Panc1 (cell line): ENCODE measurements around the gene SUGCT. TPM values are rescaled to one million over a fixed set of nuclear protein-coding genes. Genes with fewer than 3 reads are reported as not detected.

ENCODE experiments used
- ATAC-seq: fragments of 200-7000 bp; cut with Tn5 transposase; 2 replicates; pipeline ENCODE4 v1.9.1; 2020; ENCODE audit warnings: mild to moderate bottlenecking, moderate library complexity
- BruUV-seq: library from RNA; stranded (reverse); fragments of 400-500 nt; replicated peaks from 2 replicates; lab custom pipeline; 2021; lab: Mats Ljungman, UMichigan
- CTCF ChIA-PET: fragments of 300-600 bp; sonication (Branson Sonifier 250); formaldehyde crosslinking; loops from one replicate; lab custom pipeline; 2022; ENCODE audit warnings: antibody characterized with exemption; lab: Charles Lee
- POLR2A ChIA-PET: fragments of 300-600 bp; sonication (Branson Sonifier 250); formaldehyde crosslinking; loops from one replicate; lab custom pipeline; 2022; ENCODE audit warnings: antibody characterized with exemption; lab: Charles Lee
- DNase-seq: peaks from one replicate; pipeline ENCODE4 v3.0.0-alpha.2; 2010; ENCODE audit warnings: low read depth, low spot score
- H3K27ac ChIP-seq: 2 replicates; pipeline ENCODE4 v1.5.1; 2011; ENCODE audit warnings: mild to moderate bottlenecking, low read length, inconsistent platforms
- H3K27me3 ChIP-seq: fragments of 200-500 bp; sonication (Bioruptor generic); 2 replicates; pipeline ENCODE4 v1.6.0; 2014; ENCODE audit warnings: low read length, inconsistent platforms; ENCODE audit not compliant: control insufficient read depth, insufficient read depth
- H3K36me3 ChIP-seq: fragments of 200-500 bp; sonication (Bioruptor generic); 2 replicates; pipeline ENCODE4 v1.5.1; 2014; ENCODE audit warnings: inconsistent platforms, mild to moderate bottlenecking, low read length, moderate library complexity; ENCODE audit not compliant: control insufficient read depth, insufficient read depth
- H3K4me1 ChIP-seq: 2 replicates; pipeline ENCODE4 v1.5.1; 2011; ENCODE audit warnings: inconsistent platforms, mild to moderate bottlenecking, low read length, moderate library complexity; ENCODE audit not compliant: control insufficient read depth, insufficient read depth
- H3K4me3 ChIP-seq, 2 experiments: 2 replicates each; pipeline ENCODE4 v1.5.1; 2011 to 2012; ENCODE audit warnings: low read depth in 2 of 2, low read length in 2 of 2, mild to moderate bottlenecking in 2 of 2, inconsistent platforms in 1 of 2, moderate library complexity in 1 of 2
- H3K9me3 ChIP-seq: fragments of 200-500 bp; sonication (Bioruptor generic); 2 replicates; pipeline ENCODE4 v1.5.1; 2014; ENCODE audit warnings: low read depth, mild to moderate bottlenecking, inconsistent platforms, low read length, moderate library complexity; ENCODE audit not compliant: control insufficient read depth, insufficient read depth
- POLR2AphosphoS5 ChIP-seq: IDR thresholded peaks from 2 replicates; pipeline ENCODE4 v1.6.1; 2012; ENCODE audit warnings: mild to moderate bottlenecking, low read depth, low read length, moderate library complexity
- SIN3A ChIP-seq: IDR thresholded peaks from 2 replicates; pipeline ENCODE4 v1.6.1; 2012; ENCODE audit warnings: low read depth, mild to moderate bottlenecking, low read length, moderate library complexity, borderline replicate concordance; ENCODE audit not compliant: insufficient read depth
- TCF7L2 ChIP-seq: IDR thresholded peaks from 2 replicates; pipeline ENCODE4 v1.6.1; 2011; ENCODE audit warnings: mild to moderate bottlenecking, low read depth, low read length, inconsistent platforms
- in situ Hi-C: cut with HindIII; loops from 2 replicates; pipeline ENCODE4 v1.10.0; 2016; ENCODE audit warnings: low sequenced_read_pairs, low pct_unique_long_range_greater_than_20kb
- intact Hi-C: fragments of 100-400 bp; cut with micrococcal nuclease; formaldehyde crosslinking; loops from one replicate; pipeline ENCODE4 v1.10.0; 2022; ENCODE audit not compliant: unreplicated experiment
- total RNA-seq: library from RNA; stranded (reverse); gene quantifications from one replicate; pipeline ENCODE4 v1.2.1, GENCODE V29; 2021; ENCODE audit not compliant: unreplicated experiment
- TF ChIP-seq, protein P1 (sequence below), 2 experiments: IDR thresholded peaks; 2 replicates each; pipeline ENCODE4 v1.6.1; 2011 to 2012; ENCODE audit warnings: low read depth in 2 of 2, control low read depth in 1 of 2, low read length in 1 of 2, mild to moderate bottlenecking in 1 of 2, moderate library complexity in 1 of 2; ENCODE audit not compliant: insufficient read depth in 1 of 2
- TF ChIP-seq, protein P2 (sequence below): fragments of 450-650 bp; IDR thresholded peaks from 2 replicates; pipeline ENCODE4 v1.5.1; 2017; ENCODE audit warnings: mild to moderate bottlenecking

SUGCT gene
- total RNA-seq, 1 experiment from 2014 or later = 3.1 TPM

DNA sequence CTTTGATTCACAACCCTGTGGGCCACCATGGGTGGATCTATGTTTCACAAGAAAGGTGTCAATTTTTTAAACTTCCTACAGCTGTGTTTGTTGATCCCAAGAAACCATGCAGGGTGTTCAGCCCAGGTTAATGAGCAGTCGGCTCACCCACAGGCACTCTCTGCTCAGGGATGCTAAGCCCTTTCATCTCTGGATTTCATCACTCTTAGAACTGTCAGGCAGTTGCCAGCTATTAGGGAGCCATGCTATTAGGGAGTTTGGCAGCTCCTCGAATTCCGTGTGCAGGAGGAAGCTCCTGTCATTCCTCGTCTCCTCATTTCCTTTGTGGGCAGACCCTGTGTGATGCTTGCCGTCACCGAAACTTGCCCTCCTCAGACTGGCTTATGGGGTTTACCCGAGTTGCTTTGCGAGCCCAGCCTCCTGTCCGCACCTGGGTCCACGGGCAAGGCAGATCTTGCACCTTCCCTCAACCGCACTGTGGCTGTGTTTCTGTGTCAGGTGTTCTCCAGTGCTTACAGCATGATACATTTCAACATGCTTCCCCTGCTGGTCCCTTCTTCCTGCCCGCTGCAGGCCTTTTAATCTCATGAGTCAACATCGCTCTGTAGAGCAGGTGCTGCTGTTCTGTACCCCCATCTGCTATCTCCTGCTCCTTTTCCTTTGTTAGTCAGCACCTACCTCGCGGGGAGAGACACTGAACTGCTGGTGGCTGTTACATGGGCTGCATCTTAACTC lies 509.8 kb downstream of the SUGCT start:
- no peaks in the 10 kb centered on the region for H3K4me1 ChIP-seq
- H3K27me3 ChIP-seq = no peaks in the 10 kb centered on the region
- H3K36me3 ChIP-seq = no peaks in the 10 kb centered on the region
- in situ Hi-C loops = no loop called here
- no peak overlapping the region for H3K4me3 ChIP-seq
- no peak overlapping the region for H3K27ac ChIP-seq
- TF ChIP-seq, protein P1, sequence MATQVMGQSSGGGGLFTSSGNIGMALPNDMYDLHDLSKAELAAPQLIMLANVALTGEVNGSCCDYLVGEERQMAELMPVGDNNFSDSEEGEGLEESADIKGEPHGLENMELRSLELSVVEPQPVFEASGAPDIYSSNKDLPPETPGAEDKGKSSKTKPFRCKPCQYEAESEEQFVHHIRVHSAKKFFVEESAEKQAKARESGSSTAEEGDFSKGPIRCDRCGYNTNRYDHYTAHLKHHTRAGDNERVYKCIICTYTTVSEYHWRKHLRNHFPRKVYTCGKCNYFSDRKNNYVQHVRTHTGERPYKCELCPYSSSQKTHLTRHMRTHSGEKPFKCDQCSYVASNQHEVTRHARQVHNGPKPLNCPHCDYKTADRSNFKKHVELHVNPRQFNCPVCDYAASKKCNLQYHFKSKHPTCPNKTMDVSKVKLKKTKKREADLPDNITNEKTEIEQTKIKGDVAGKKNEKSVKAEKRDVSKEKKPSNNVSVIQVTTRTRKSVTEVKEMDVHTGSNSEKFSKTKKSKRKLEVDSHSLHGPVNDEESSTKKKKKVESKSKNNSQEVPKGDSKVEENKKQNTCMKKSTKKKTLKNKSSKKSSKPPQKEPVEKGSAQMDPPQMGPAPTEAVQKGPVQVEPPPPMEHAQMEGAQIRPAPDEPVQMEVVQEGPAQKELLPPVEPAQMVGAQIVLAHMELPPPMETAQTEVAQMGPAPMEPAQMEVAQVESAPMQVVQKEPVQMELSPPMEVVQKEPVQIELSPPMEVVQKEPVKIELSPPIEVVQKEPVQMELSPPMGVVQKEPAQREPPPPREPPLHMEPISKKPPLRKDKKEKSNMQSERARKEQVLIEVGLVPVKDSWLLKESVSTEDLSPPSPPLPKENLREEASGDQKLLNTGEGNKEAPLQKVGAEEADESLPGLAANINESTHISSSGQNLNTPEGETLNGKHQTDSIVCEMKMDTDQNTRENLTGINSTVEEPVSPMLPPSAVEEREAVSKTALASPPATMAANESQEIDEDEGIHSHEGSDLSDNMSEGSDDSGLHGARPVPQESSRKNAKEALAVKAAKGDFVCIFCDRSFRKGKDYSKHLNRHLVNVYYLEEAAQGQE (IDR thresholded peaks at IDR 0.05; ENCODE audit: insufficient read depth in 1 of 2, low read depth in 2 of 2, low read length in 1 of 2) = no peak
- TF ChIP-seq, protein P2, sequence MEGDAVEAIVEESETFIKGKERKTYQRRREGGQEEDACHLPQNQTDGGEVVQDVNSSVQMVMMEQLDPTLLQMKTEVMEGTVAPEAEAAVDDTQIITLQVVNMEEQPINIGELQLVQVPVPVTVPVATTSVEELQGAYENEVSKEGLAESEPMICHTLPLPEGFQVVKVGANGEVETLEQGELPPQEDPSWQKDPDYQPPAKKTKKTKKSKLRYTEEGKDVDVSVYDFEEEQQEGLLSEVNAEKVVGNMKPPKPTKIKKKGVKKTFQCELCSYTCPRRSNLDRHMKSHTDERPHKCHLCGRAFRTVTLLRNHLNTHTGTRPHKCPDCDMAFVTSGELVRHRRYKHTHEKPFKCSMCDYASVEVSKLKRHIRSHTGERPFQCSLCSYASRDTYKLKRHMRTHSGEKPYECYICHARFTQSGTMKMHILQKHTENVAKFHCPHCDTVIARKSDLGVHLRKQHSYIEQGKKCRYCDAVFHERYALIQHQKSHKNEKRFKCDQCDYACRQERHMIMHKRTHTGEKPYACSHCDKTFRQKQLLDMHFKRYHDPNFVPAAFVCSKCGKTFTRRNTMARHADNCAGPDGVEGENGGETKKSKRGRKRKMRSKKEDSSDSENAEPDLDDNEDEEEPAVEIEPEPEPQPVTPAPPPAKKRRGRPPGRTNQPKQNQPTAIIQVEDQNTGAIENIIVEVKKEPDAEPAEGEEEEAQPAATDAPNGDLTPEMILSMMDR = no peak
- no peak for TF ChIP-seq SIN3A
- no peak for TF ChIP-seq POLR2AphosphoS5
- no peak for TF ChIP-seq TCF7L2
- H3K9me3 ChIP-seq = no peaks in the 10 kb centered on the region
- BruUV-seq = no TSS peak
- ChIA-PET POLR2A (interaction anchor here (0.5 kb wide), 1 partner anchor 27 kb away, joined by 4 read pairs; no protein-coding TSS in a partner anchor), CTCF (no interaction called here)
- ATAC-seq = no peak
- intact Hi-C loops = no loop called here
- DNase-seq = no peak

DNA sequence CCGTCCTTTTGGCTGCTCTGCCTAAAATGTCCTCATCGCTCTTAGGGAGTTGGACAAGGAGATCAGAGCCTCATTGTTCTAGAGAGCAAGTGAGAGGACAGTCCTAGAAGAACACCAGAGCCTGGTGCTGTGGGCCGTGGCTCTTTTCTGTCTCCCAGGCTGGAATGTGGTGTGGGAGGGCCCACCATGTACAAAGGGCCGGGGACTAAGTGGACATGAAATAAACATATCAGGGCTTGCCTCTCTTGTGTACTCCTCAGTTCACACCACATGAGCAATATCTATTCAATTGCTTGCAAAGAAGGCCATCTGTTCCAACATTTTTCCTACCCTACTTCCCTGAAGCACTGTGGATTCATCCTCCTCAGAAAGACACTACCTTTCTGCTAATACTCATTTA lies 510.4 kb downstream of the SUGCT start:
- ATAC-seq (no peak), DNase-seq (no peak)
- POLR2A ChIA-PET = no interaction called here
- no peaks in the 10 kb centered on the region for H3K36me3 ChIP-seq
- H3K4me1 ChIP-seq = no peaks in the 10 kb centered on the region
- intact Hi-C loops (no loop called here), in situ Hi-C loops (no loop called here)
- no peaks in the 10 kb centered on the region for H3K9me3 ChIP-seq
- TF ChIP-seq, protein P1 (IDR thresholded peaks at IDR 0.05; ENCODE audit: insufficient read depth in 1 of 2, low read depth in 2 of 2, low read length in 1 of 2) = no peak
- no peak for TF ChIP-seq SIN3A
- TF ChIP-seq, protein P2 = no peak
- TF ChIP-seq TCF7L2 = no peak
- TF ChIP-seq POLR2AphosphoS5 = no peak
- no peak overlapping the region for H3K4me3 ChIP-seq
- H3K27me3 ChIP-seq = no peaks in the 10 kb centered on the region
- BruUV-seq = no TSS peak
- H3K27ac ChIP-seq = no peak overlapping the region
- CTCF ChIA-PET = no interaction called here
